ENCODE results near the gene RAB11FIP5. TPM values are rescaled to one million over a fixed set of nuclear protein-coding genes. Genes with fewer than 3 reads are reported as not detected.

The RAB11FIP5 gene
- total and polyA plus RNA-seq, 8 donors: 10.1 to 17.6 (median 15.2) TPM

DNA sequence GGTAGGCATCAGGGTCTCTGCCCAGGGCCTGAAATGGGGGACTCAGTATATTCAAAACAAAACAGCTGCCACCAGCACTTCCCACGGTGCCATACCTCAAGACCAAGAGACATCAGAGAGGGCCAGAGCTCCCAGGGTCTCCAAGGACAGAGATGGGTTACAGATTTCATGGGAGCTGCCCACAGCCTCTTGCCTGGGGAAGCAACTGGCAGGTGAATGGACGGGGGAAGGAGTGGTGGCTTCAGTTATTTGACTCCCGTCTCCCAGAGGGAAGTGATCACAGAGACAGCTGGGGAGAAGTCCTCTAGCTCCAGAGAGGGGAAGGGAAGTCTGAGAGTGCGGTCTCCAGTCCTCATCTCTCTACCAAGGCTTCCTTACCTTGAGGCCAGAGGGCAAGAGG lies 25.4 kb downstream of the RAB11FIP5 start:
- intact Hi-C loops (cut with DNase I): loop anchor here (5.0 to 10.0 kb wide), 3 partner anchors 57 to 103 kb away; no protein-coding TSS in a partner anchor
- DNase-seq: no peak
- WGBS, 2 donors: 76 to 86% methylated on average over 4 of the region's 4 CpGs
- Histone ChIP-seq H3K4me1 (no peaks in the 10 kb centered on the region), H3K27me3 (no peaks in the 10 kb centered on the region), H3K9me3 (no peaks in the 10 kb centered on the region), H3K4me3 (no peak overlapping the region), H3K27ac (no peak overlapping the region), H3K36me3 (peaks cover 0 to 20% (median 0%) of the 10 kb centered on the region in 3 donors)
- ATAC-seq: no peak
- TF ChIP-seq, protein P1, sequence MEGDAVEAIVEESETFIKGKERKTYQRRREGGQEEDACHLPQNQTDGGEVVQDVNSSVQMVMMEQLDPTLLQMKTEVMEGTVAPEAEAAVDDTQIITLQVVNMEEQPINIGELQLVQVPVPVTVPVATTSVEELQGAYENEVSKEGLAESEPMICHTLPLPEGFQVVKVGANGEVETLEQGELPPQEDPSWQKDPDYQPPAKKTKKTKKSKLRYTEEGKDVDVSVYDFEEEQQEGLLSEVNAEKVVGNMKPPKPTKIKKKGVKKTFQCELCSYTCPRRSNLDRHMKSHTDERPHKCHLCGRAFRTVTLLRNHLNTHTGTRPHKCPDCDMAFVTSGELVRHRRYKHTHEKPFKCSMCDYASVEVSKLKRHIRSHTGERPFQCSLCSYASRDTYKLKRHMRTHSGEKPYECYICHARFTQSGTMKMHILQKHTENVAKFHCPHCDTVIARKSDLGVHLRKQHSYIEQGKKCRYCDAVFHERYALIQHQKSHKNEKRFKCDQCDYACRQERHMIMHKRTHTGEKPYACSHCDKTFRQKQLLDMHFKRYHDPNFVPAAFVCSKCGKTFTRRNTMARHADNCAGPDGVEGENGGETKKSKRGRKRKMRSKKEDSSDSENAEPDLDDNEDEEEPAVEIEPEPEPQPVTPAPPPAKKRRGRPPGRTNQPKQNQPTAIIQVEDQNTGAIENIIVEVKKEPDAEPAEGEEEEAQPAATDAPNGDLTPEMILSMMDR (IDR thresholded peaks at IDR 0.05): no peak
- FAIRE-seq: no peak

DNA sequence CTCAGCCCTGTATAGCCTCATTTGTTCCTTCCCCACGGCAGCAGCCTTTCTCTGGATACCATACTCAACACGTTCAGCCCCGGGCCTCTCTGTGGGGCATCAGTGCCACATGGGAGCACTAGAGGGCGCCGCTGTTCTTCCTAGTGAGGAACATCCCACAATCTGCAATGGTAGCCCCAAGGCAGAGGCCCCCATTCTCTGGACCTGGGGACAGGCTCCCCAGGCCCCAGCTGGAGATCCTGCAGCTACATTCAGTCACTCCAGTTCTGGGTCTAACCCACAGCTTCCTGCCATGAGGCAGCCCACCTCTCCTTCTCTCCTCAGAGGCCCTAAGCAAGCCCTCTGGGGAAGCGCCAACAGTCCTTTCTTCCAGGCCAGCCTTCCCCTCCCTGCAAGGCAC lies 27.1 kb downstream of the RAB11FIP5 start:
- peak; percentile 63 to 94 (median 84) for DNase-seq
- peaks cover 0 to 20% (median 0%) of the 10 kb centered on the region in 3 donors for H3K36me3 ChIP-seq
- FAIRE-seq: no peak
- no peak overlapping the region for H3K4me3 ChIP-seq
- H3K9me3 ChIP-seq: no peaks in the 10 kb centered on the region
- TF ChIP-seq, protein P1 (IDR thresholded peaks at IDR 0.05): peak; percentile 78 to 93 (median 92)
- H3K27me3 ChIP-seq: no peaks in the 10 kb centered on the region
- H3K4me1 ChIP-seq: no peaks in the 10 kb centered on the region
- H3K27ac ChIP-seq: no peak overlapping the region
- ATAC-seq: peak; percentile 66 to 89 (median 89)
- 18 to 19% methylated on average over 6 of the region's 6 CpGs for WGBS, 2 donors
- intact Hi-C loops (cut with DNase I): loop anchor here (5.0 to 10.0 kb wide), 3 partner anchors 59 to 101 kb away; no protein-coding TSS in a partner anchor

DNA sequence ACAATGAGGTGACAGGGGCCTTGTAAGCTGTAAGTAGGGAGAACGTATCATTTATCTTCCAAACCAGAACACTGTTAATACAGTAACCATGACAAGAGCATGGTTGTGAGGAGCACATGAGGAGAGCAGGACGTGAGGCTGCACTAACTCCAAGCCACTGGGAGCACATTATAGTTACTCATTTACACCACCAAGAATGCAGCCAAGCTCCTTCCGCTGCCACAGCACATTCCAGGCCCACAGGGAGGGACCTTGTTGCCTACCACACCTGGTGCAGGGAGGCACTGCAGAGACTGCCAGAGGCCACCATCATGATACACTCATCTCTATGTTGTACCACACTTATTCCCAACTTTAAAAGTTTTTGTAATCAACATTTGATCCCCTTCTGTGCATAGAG lies 27.8 kb downstream of the RAB11FIP5 start:
- DNase-seq (no peak), ATAC-seq (peak in 2 of 4 donors; percentile 3 to 6), FAIRE-seq (no peak)
- no peaks in the 10 kb centered on the region for H3K4me1 ChIP-seq
- H3K9me3 ChIP-seq: no peaks in the 10 kb centered on the region
- no peaks in the 10 kb centered on the region for H3K27me3 ChIP-seq
- H3K36me3 ChIP-seq: peaks cover 0 to 20% (median 0%) of the 10 kb centered on the region in 3 donors
- H3K4me3 ChIP-seq: no peak overlapping the region
- intact Hi-C loops (cut with DNase I): loop anchor here (5.0 to 10.0 kb wide), 4 partner anchors 60 to 100 kb away; no protein-coding TSS in a partner anchor
- H3K27ac ChIP-seq: no peak overlapping the region
- 47 to 53% methylated on average over 3 of the region's 3 CpGs for WGBS, 2 donors
- TF ChIP-seq, protein P1 (IDR thresholded peaks at IDR 0.05): no peak

DNA sequence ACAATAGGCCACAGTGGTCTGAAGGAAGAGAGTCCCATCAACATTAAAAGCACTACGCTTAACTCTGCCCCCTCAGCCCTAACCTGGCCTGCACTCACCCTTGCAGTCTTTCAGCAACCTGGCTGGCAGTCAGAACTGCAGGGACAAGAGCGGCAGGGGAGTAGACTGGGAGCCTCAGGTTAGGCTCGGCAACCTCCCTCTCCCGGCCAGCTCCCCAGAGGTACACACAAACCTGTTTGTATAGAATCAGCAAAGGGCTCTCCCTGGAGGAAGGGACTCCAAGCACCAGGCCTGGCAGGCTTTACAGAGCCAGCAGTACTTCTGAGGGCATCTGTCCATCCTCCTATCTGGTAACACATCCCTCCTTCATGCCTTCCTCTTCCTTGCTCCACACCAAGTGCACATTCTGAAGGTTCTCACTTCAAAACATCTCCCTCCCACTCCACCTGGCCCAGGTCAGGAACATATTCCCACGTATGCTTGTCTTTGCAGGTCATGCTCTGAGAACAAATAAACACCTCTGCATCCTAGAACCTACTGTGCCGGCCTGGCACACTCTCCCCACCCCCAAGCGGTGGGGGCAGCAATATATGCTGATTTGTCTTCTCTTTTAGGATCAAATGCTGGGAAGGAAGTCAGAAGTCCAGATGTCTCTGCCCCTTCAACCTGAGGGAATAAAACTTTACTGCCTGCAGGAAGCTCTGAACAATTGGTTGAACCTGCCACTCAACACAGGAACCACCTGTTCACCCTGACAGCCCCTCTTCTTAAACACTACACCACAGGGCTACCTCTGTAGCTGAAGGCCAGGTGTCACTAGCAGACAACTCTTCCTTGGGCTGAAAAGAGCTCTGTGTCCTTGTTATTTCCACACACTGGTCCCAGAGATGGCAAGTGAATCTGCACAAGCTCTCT lies 28.6 kb downstream of the RAB11FIP5 start:
- intact Hi-C loops (cut with DNase I): loop anchor here in 2 of 3 donors (5.0 to 10.0 kb wide), 3 partner anchors 61 to 99 kb away; no protein-coding TSS in a partner anchor
- WGBS, 2 donors: 69 to 73% methylated on average over 7 of the region's 7 CpGs
- Histone ChIP-seq H3K36me3 (peaks cover 0 to 20% (median 0%) of the 10 kb centered on the region in 3 donors), H3K4me1 (no peaks in the 10 kb centered on the region), H3K4me3 (no peak overlapping the region), H3K9me3 (no peaks in the 10 kb centered on the region), H3K27me3 (no peaks in the 10 kb centered on the region), H3K27ac (no peak overlapping the region)
- no peak for DNase-seq
- FAIRE-seq: no peak
- TF ChIP-seq, protein P1 (IDR thresholded peaks at IDR 0.05): no peak
- ATAC-seq: no peak

Measured in pancreas (tissue), 10 donors.